Esophagus squamous epithelium (tissue), 4 donors: ENCODE data around the gene TUBGCP3.

ENCODE experiments used
- CTCF ChIP-seq, 6 experiments: fragments of 450-650 bp in 4 of 6; fragments of 200-600 bp in 2 of 6; sonication (generic) in 2 of 6; IDR thresholded peaks; one replicate each; pipeline ENCODE4 v1.5.1; 2016 to 2019; ENCODE audit warnings: antibody characterized with exemption in 6 of 6, mild to moderate bottlenecking in 4 of 6, moderate library complexity in 4 of 6
- POLR2A ChIP-seq, 4 donors: fragments of 450-650 bp; IDR thresholded peaks; one replicate each; pipeline ENCODE4 v1.6.1; 2017; ENCODE audit warnings: antibody characterized with exemption in 4 of 4, mild to moderate bottlenecking in 4 of 4, moderate library complexity in 3 of 4

GRCh38 chr13:112452380-112453206, 135.4 kb downstream of the TUBGCP3 start:
- no peak for TF ChIP-seq CTCF (IDR thresholded peaks at IDR 0.05)
- no peak for TF ChIP-seq POLR2A (IDR thresholded peaks at IDR 0.05)
